GM19468 (cell line): ENCODE data around the gene CHMP1B.

Experiments
- ATAC-seq: cut with Tn5 transposase; IDR thresholded peaks from one replicate; pipeline ENCODE4 v1.9.1; 2021; ENCODE audit warnings: mild to moderate bottlenecking, moderate library complexity, moderate number of reproducible peaks; ENCODE audit not compliant: unreplicated experiment; ENCODE audit errors: extremely low read depth

Gene CHMP1B, protein sequence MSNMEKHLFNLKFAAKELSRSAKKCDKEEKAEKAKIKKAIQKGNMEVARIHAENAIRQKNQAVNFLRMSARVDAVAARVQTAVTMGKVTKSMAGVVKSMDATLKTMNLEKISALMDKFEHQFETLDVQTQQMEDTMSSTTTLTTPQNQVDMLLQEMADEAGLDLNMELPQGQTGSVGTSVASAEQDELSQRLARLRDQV

DNA sequence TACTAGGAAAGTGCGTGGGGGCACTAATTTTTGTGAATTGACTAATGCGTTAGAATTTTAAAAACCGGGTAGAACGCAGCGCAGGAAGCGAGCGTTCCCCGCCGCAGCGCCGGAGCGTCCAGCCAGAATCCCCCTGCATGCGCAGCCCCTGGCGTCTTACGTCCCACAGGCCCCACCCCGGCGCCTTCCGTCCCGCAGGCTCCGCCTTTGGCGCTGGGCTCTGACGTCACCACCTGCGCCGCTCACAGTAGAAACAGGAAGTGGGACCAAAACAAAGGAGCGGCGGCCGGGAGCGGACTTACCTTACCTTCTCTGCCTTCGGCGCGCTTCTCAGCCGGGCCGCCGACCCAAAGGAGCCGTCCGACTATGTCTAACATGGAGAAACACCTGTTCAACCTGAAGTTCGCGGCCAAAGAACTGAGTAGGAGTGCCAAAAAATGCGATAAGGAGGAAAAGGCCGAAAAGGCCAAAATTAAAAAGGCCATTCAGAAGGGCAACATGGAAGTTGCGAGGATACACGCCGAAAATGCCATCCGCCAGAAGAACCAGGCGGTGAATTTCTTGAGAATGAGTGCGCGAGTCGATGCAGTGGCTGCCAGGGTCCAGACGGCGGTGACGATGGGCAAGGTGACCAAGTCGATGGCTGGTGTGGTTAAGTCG lies at the start of gene CHMP1B:
CHMP1B (plus strand) TSS at position 268 of the 660 bp plus-strand sequence; CDS start at position 367, 99 bp downstream.
- ATAC-seq, result peak; percentile 63

DNA sequence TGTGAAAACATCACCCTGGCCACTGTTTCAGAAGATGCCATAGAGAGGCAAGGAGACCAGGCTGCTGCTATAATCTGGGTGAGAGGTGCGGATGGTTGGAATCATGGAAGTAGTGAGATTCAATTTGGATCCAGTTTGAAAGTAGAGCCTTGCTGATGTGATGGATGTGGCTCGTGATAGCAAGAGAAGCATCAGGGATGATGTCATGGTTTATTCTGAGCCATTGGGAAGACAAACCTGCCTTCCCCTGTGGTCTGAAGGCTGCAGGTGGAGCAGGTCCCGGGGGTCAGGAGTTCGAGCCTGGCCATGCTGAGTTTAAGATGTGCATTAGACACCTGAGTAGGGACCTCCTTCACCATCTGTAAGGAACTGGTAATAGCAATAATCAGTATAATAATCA lies 49.6 kb upstream of the CHMP1B start:
- ATAC-seq, result no peak

DNA sequence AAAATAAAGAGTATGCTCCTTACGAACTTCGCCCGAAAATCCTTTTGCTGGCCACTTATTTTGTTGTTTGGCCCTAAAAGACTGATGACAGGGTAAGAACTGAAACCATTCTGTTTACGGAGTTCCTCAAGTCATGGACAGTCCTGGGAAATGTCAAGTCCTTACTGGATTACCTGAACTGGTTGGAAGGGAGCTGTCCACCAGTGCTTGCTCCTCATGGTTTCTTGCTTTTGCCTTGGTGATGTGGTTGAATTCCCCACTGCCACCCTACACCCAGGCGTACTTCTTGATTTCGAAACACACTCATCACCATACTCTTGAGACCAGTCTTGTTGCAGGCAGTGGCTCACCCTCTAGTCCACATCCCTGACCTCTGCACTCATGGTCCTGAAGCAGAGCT lies 49.1 kb upstream of the CHMP1B start:
- no peak for ATAC-seq

DNA sequence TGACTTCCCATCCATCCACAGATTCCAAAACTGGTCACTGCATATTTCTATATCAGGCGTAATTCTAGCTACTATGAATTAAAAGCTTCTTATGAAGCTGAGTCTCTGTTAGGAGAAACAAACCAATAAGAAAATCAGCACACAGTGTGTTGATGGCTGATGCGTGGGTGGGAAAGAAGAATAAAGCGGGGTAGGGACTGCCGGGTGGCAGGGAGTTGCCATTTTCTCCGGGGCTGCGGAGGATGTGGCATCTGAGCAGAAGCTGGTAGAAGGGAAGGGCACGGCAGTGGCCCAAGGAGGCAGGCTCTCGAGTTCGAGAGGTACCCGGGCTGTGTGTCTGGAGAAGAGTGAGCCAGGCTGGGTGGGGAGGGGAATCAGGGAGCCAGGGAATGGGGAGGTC lies 48.6 kb upstream of the CHMP1B start:
- ATAC-seq, result no peak

DNA sequence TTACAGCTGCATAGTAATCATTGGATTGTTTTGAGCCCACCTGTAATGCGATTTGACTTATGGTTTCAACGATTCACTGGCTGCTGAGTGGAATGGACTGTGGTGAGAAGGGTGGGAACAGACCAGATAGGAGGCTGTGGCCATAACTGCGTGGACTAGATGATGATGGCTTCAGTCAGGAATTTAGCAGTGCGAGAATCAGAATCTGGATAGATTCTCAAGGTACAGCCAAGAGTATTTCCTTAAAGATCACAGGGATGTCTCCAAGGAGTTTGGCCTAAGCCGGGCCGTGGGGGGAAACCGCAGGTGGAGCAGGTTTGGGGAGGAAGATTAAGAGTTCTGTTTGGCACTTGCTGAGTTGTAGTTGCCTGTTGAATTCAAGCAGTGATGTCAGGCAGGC lies 44.0 kb upstream of the CHMP1B start:
- no peak for ATAC-seq

DNA sequence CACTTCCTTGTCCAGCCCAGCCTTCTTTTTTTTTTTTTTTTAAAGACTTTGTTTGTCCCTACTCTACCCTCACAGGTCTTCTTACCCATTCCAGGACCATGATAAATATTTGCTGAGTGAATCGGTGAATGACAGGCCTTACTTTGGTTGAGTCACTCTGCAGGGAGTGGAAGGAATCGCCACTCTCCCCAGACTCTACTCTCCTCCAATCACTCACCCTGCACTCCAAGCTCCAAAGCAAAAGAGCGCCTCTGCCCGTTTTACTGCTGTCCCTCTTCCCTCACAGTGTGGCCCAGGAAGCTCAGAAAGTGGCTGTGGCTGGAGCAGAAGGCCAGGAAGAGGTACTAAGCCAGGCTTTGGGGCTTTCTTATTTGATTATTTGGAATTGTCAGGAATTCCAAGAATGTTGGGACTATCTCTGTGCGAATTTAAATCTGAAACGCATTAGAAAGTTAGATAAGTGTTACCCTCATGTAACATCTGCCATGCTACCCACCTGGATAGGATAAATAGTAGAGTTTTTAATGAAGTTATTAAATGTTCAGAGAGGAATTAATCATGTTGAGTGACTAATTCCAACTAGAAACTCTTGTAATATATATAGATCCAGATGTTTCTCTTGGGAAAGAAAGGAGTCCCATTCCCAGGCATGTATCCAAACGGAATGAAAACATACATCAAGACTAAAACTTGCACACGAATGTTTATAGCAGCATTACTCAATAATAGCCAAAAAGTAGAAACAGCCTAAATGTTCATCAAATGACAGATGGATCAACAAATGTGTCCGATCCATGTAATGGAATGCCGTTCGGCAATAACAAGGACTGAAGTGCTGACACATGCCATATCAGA lies 43.0 kb upstream of the CHMP1B start:
- no peak for ATAC-seq

DNA sequence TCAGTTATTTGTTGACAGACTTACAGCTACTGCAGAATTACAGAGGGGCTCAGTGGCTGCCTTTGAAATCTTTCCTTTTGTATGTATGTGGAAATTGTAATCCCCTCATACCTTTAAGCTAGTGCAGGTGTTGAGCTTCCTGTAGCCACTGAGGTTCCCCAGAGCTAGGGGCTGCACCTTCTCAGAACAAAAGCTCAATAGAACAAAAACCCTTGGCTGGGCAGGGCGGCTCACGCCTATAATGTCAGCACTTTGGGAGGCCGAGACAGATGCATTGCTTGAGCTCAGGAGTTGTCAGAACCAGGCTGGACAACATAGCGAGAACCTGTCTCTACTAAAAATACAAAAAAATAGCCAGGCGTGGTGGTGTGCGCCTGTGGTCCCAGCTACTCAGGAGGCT lies 41.3 kb upstream of the CHMP1B start:
- ATAC-seq, result no peak

DNA sequence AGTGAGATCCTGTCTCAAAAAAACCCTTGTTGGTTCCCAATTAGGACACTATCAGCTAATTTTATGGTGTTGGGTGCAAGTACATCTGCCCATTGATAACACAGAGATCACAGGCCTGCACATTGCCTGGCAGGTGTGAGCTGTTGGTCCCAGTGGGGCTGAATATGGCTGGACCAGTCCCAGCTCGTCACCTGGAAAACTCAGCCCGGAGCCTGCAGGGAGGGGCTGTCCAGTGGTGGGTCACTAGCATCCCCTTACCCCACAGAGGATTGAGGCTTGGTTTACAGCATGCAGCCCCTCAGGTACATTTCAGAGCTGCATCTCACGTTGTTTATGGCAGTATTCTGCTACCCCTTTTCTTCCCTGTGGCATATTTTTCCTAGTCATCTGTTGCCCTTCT lies 40.8 kb upstream of the CHMP1B start:
- no peak for ATAC-seq

DNA sequence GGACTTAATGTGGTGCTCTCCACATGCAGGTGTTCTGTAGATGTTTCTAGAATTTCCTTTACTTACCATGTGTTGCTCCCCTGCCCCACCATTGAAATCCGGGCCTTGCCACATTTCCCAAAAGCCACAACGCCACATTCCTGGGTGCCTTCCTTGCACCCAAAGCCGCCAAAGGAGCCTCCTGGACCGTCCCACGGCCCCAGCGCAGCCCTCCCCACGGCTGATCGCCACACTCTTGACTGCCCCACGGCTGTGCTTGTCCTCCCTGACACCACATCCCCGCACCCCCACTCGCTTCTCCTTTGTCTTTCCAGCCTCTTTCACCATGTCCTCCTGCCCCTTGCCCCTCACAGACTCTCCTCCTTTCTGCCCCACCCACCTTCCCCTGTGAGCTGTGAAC lies 40.2 kb upstream of the CHMP1B start:
- no peak for ATAC-seq

DNA sequence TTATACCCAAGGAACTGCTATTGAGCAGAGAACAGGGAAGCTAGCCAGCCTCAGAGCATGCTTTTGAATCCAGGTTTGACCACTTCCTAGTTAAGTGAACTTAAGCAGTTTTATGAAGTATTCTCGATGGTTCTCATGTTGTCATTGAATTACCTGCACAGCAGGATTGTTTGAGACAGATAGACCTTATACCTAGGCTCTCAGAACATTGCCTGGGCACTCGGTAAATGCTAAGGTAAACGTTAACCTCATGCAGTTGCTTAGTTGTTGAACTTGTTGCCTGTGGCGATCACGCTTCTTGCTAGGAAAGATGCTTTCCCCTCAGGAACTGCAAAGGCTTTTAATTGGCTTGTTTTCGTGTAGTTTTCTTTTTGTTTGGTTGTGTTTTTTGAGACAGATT lies 34.0 kb upstream of the CHMP1B start:
- no peak for ATAC-seq

DNA sequence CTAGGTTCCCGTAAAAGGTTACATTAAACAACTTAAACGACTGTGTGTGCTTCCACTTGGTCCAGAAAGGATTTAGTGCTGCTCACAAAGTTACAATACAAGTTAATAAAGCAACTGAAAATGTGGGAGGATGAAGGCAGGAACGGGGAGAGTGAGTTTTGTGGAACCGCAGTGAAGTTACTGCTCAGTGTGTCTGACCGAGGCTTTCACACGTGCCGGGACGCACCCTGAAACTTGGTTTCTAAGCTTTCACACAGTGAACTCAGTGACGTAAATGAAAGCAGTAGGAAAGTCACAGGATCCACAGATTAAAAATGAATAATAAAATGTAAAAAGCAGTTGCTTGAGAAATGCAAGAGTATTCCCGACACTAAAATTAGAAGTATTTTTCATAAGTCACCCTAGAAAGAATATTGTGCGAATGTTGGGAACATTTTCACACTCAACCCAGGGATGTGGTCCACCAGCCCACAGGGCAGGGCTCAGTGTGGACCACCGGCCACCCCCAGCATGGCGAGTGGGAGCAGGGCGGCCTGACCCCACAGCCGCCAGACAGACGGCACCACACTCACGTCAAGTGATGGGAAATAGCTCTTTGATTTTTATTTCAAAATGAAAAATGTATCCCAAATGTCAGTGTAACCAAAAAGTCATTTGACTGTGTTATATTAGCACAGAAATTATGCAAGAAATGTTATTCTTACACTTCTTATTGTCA lies 32.6 kb upstream of the CHMP1B start:
- ATAC-seq, result no peak

DNA sequence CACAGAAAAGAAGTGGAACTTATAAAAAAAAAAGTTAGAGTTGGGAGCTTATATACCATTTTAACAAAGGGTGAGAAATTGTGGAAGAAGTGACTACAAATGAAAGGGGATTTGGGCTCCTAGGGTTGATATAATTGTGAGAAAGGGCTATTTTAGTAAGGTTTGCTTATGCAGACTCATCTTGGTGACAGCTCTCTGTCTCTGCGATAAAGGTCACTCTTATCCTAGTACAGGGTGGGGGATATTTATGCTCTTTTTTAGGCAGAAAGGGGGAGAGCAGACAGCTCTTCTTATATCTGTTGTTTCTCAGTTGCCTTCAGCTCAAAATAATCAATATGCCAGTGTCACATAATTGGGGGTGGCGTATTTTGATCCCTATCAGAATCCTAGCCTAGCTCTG lies 31.3 kb upstream of the CHMP1B start:
- ATAC-seq, result no peak

DNA sequence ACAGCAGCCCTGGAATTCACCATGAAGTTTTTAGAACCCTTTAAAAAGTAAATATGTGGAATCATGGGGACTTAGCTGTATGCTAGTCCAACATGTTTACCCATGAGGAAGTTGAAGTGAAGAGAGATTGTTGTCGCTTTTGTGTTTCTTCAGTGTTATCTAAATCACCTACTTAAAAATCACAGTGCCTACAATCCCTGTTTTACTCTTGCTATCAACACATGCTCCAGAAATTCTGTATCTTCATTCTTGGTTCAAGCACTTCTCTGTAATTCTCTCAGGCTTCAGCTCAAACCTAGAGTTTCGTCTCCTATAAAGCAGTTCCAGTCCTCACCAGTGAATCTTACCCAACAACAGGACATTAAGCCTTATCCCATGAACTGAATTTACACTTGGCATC lies 30.5 kb upstream of the CHMP1B start:
- ATAC-seq, result no peak

DNA sequence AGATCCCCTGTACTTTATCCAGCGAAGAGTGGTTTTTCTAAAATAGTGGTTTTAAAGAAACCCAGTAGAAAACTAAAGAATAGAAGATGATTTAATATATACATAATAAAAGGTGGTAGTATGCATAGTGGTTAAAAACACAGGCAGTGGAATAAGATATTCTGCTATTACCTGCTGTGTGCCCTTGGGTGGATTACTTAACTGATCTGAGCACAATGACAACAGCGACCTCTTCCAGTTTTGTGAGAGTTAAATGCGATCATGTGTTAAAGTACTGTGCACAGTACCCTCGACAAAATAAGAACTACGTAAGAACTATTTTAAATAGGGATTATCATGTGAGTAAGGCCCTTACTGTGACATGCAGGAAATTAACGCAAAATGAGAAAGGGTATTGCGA lies 30.0 kb upstream of the CHMP1B start:
- no peak for ATAC-seq

DNA sequence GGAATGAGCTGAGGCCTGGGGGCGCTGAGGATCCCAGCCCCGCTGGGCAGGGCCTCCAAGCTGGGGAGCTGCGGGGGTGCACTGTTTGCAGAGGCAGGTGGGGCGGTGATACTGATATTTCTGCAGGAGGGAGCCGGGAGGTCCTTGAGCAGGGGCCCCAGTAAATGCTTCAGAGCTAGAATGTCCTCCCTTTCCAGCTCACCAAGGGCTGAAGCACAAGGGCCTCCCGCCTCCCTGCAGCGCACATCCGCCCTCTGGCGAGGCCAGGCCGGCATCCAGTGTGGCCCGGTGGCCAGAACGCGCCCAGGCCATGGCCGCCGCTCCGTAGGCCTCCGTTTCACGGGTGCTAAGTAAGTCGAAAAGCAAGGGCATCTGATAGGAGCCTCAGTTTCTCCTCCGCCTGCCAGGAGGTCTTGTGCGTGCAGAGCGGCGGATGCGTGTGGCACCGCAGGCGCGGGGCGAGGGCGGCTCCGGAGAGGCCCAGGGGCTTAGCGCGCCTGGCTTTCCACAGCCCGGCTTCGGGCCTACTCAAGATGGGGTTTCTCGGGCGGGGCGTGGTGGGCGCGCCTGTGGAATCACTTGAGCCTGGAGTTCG lies 29.5 kb upstream of the CHMP1B start:
- no peak for ATAC-seq

DNA sequence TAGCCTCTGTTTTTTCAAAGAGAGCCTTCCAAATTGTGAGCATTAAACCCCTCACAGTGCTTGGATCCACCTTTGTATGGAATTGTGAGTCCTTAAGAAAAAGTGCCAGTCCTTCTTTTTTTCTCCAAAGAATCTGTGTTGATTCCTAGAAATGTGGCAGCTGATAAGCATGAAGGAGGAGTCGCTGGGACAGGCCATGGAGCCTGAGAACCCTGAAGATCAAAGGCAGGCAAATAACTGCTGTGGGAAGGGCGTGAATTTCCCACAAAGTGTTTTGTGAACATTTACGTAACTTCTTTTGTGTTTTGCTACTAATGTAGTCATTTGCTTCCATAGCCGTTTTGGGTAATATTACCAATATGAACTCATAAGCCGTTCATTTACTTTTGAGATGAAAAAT lies 27.7 kb upstream of the CHMP1B start:
- no peak for ATAC-seq

DNA sequence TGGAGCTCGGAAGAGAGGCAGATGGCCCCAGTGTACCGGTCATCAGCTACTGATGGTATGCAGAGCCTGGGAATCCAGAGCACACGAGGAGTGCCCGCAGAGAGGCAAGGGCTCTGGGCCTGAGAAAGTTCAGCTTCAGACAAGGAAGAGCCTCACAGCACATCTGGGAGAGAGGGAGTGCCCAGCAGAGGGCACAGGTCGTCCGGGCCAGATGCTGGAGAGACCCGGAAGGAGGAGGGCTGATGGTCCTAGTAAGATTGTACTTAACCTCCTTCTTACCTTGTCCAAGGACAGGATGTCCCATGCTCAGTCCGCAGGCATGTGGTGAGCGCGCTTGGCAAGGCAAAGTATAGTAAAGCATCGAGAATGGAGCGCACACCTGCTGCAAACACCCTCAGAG lies 24.4 kb upstream of the CHMP1B start:
- no peak for ATAC-seq

DNA sequence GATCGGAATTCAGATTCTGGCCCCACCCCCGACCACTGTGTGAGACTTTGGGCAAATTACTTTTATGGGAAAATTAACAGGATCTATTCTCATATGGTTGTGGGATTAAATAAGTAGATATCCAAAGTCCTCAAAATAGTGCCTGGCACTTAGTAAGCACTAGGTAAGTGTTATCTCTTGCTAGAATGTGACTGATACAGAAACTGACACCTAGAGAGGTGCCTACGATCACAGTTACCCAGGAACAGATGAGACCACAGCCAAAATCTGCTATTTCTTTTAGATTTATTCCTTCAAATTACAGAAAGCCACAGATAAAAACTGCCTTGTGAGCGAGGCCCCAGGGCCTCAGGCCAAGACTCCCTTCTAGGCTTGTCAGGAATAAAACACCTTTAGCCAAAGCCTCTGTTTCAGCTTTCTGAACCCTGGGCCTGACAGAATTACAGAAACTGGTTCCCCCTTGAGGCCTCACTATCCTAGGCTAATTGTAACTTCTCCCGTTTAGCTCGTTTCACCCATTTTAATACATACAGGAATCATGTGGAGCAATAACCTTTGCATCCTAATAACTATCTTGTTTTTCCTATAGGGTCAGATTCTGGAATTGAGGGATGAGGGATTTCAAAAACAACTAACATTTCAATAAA lies 22.3 kb upstream of the CHMP1B start:
- no peak for ATAC-seq

DNA sequence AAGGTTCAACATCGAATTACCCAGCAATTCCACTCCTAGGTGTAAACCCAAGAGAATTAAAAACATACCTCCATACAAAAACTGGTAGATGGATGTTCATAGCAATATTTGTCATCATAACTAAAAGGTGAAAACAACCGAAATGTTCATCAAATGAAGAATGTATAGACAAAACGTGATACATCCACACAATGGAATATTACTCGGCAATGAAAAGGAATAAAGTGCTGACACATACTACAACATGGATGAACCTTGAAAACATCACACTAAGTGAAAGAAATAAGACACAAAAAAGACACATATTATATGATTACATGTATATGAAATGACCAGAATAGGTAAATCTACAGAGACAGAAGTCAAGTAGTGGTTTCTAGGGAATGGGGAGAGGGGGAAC lies 20.6 kb upstream of the CHMP1B start:
- no peak for ATAC-seq

DNA sequence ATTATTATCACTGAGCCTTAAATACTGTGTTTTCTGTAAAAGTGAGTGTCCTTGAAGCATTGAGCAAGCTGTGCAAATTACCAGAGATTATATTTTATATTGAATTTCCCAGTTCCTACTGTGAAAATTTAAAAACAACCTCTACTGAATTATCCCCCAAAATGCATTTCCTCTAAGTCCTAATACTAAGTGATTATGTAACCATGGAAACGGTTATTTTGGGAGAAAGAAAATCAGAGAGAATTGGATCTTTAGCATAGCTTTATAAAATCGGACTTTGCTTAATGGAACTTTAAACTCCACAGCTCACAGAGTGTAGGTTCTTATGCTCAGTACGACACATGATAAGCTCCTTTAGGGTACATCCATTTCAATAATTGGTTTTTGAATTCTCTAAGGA lies 19.3 kb upstream of the CHMP1B start:
- no peak for ATAC-seq
